Gastroesophageal sphincter (tissue), 4 donors: ENCODE results near the gene PHKA2. TPM values are rescaled to one million over a fixed set of nuclear protein-coding genes. Genes with fewer than 3 reads are reported as not detected.

Source experiments
- ATAC-seq: fragments of 150-250 bp; one replicate; pipeline ENCODE4 v1.9.1; 2016; ENCODE audit warnings: mild to moderate bottlenecking, moderate library complexity
- H3K27ac ChIP-seq, 4 donors: fragments of 200-600 bp; sonication (generic) in 3 of 4; 1 replicate in 3 of 4; 2 replicates in 1 of 4; pipeline ENCODE4 v1.5.1; 2016 to 2019
- H3K27me3 ChIP-seq: fragments of 200-600 bp; sonication (generic); one replicate; pipeline ENCODE4 v1.5.1; 2019
- H3K36me3 ChIP-seq, 2 donors: fragments of 200-600 bp; sonication (generic); one replicate each; pipeline ENCODE4 v1.5.1; 2019; ENCODE audit warnings: control low read depth in 1 of 2
- H3K4me1 ChIP-seq, 3 donors: fragments of 200-600 bp; sonication (generic); 1 replicate in 2 of 3; 2 replicates in 1 of 3; pipeline ENCODE4 v1.5.1; 2016 to 2019; ENCODE audit warnings: control low read depth in 2 of 3
- H3K4me3 ChIP-seq, 2 donors: fragments of 200-600 bp; sonication (generic); one replicate each; pipeline ENCODE4 v1.5.1; 2019; ENCODE audit warnings: mild to moderate bottlenecking in 1 of 2, moderate library complexity in 1 of 2
- H3K9me3 ChIP-seq, 3 donors: fragments of 200-600 bp; sonication (generic); one replicate each; pipeline ENCODE4 v1.5.1; 2017 to 2019; ENCODE audit warnings: control low read depth in 2 of 3
- CTCF ChIP-seq, 4 experiments: fragments of 200-600 bp in 2 of 4; fragments of 450-650 bp in 2 of 4; sonication (generic) in 1 of 4; IDR thresholded peaks; one replicate each; pipeline ENCODE4 v1.5.1; 2017 to 2019; ENCODE audit warnings: antibody characterized with exemption in 4 of 4, mild to moderate bottlenecking in 2 of 4, moderate library complexity in 2 of 4
- EP300 ChIP-seq: sonication (generic); formaldehyde crosslinking; IDR thresholded peaks from one replicate; pipeline ENCODE4 v1.6.1; 2017; ENCODE audit warnings: antibody characterized with exemption, mild to moderate bottlenecking
- POLR2A ChIP-seq, 2 donors: fragments of 450-650 bp; IDR thresholded peaks; one replicate each; pipeline ENCODE4 v1.6.1; 2017; ENCODE audit warnings: antibody characterized with exemption in 2 of 2, mild to moderate bottlenecking in 2 of 2, moderate library complexity in 1 of 2
- POLR2AphosphoS5 ChIP-seq: sonication (generic); formaldehyde crosslinking; IDR thresholded peaks from one replicate; pipeline ENCODE4 v1.6.1; 2017; ENCODE audit warnings: antibody characterized with exemption
- WGBS, 2 donors: methylation state at CpG; one replicate each; pipeline ENCODE4 v1.1.5; 2018; ENCODE audit warnings: low coverage in 1 of 2; 5-methylcytosine and 5-hydroxymethylcytosine counted together
- total RNA-seq, 4 donors: library from RNA; depleted of rRNA; stranded (reverse); fragments of >200 nt; gene quantifications; one replicate each; pipeline ENCODE4 v1.1.0, GENCODE V29; 2016

Gene PHKA2
- total RNA-seq, 4 donors from 2014 or later: 3.9 to 15.1 (median 13.2) TPM

DNA sequence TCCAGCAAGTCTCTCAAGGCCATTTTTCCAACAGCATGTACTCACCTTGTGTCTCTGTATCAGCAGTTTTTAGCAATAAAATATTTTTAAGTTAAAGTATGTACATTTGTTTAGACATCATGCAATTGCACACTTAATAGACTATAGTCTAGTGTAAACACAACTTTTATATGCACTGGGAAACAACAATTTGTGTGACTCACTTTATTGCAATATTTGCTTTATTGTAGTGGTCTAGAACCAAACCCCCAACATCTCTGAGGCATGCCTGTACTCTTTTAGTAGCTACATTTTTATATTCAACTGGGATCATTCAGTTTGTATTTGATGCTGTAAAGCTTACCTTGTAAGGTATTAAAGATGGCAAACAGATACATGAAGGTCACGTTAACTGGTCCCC is 14.7 kb upstream of the PHKA2 start:
- Histone ChIP-seq H3K27me3 (no peaks in the 10 kb centered on the region), H3K4me1 (peaks cover 0 to 7% (median 0%) of the 10 kb centered on the region in 3 donors), H3K27ac (no peak overlapping the region), H3K4me3 (no peak overlapping the region), H3K36me3 (no peaks in the 10 kb centered on the region), H3K9me3 (no peaks in the 10 kb centered on the region)
- TF ChIP-seq CTCF (IDR thresholded peaks at IDR 0.05) (no peak), EP300 (no peak), POLR2AphosphoS5 (no peak), POLR2A (IDR thresholded peaks at IDR 0.05) (no peak)
- 40 to 88% methylated on average over 1 of the region's 1 CpG for WGBS, 2 donors
- ATAC-seq: no peak

DNA sequence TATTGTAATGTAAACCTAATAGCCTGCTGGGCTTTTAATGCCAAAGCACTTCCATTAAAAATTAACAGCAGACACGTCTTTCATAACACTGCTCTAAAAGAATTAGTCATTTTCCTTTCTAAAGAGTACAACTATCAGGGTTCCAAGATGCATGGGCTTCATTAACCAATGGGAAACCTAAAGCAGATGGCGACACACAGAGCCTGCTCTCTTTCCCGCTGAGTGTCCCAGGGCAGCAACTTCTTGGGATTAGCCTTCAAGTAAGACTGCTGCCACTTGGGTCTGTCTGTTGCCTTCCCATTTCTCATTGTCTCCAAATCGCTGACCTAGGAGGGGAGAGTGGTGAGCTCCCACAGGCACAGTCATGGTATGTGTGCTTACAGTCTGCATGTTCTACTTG is 14.0 kb upstream of the PHKA2 start:
- peaks cover 0 to 7% (median 0%) of the 10 kb centered on the region in 3 donors for H3K4me1 ChIP-seq
- TF ChIP-seq EP300 (no peak), POLR2AphosphoS5 (no peak), CTCF (IDR thresholded peaks at IDR 0.05) (no peak), POLR2A (IDR thresholded peaks at IDR 0.05) (no peak)
- no peak for ATAC-seq
- no peak overlapping the region for H3K27ac ChIP-seq
- whole genome bisulfite sequencing, 2 donors: 59 to 70% methylated on average over 2 to 4 of the region's 4 CpGs
- H3K9me3 ChIP-seq: no peaks in the 10 kb centered on the region
- H3K27me3 ChIP-seq: no peaks in the 10 kb centered on the region
- H3K4me3 ChIP-seq: no peak overlapping the region
- H3K36me3 ChIP-seq: no peaks in the 10 kb centered on the region

DNA sequence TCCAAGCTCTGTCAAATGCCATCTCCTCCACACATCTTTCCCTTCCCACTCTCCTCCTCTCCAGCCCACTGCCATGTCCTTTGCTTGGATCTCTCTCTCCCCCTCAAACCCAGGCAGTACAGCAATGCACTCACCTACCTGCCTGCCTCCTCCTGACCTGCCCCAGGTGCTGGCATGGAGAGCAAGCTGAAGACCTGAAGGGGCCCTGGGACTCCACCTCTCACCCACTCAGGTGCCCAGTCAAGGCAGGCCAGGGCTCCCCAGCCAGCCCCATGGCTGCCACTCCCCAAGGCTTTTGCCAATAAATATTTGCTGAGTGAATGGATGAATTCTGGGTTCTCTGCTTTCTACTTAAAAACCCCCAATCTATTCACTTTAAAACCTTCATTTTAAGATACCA is 12.6 kb upstream of the PHKA2 start:
- Histone ChIP-seq H3K27me3 (no peaks in the 10 kb centered on the region), H3K9me3 (no peaks in the 10 kb centered on the region), H3K36me3 (no peaks in the 10 kb centered on the region), H3K4me3 (no peak overlapping the region), H3K27ac (no peak overlapping the region), H3K4me1 (peaks cover 0 to 7% (median 0%) of the 10 kb centered on the region in 3 donors)
- no peak for ATAC-seq
- TF ChIP-seq CTCF (IDR thresholded peaks at IDR 0.05) (no peak), POLR2A (IDR thresholded peaks at IDR 0.05) (no peak), POLR2AphosphoS5 (no peak), EP300 (no peak)

- no peak for ATAC-seq
- Histone ChIP-seq H3K4me3 (no peak overlapping the region), H3K9me3 (no peaks in the 10 kb centered on the region), H3K27me3 (no peaks in the 10 kb centered on the region), H3K4me1 (peaks cover 0 to 7% (median 0%) of the 10 kb centered on the region in 3 donors), H3K27ac (no peak overlapping the region), H3K36me3 (no peaks in the 10 kb centered on the region)
- TF ChIP-seq POLR2A (IDR thresholded peaks at IDR 0.05) (no peak), EP300 (no peak), CTCF (IDR thresholded peaks at IDR 0.05) (no peak), POLR2AphosphoS5 (no peak)
- WGBS, 2 donors: 25 to 45% methylated on average over 1 to 3 of the region's 3 CpGs
These were observed 11.3 kb upstream of the PHKA2 start for GRCh38 chrX:18995221-18995620.

- no peaks in the 10 kb centered on the region for H3K27me3 ChIP-seq
- H3K4me1 ChIP-seq: peaks cover 0 to 3% (median 0%) of the 10 kb centered on the region in 3 donors
- ATAC-seq: no peak
- 41 to 66% methylated on average over 2 to 3 of the region's 3 CpGs for WGBS, 2 donors
- no peak overlapping the region for H3K4me3 ChIP-seq
- no peak overlapping the region for H3K27ac ChIP-seq
- TF ChIP-seq CTCF (IDR thresholded peaks at IDR 0.05): no peak
- no peak for TF ChIP-seq POLR2AphosphoS5
- no peak for TF ChIP-seq POLR2A (IDR thresholded peaks at IDR 0.05)
- TF ChIP-seq EP300: no peak
- peaks cover 0 to 4% of the 10 kb centered on the region in 2 donors for H3K36me3 ChIP-seq
- H3K9me3 ChIP-seq: no peaks in the 10 kb centered on the region
These were observed 10.8 kb upstream of the PHKA2 start for GRCh38 chrX:18994713-18995112.
